Activated CD4-positive, alpha-beta T cell treated with anti-CD3 and anti-CD28 coated beads, Interleukin-2, amount 50 U/mL, for 1 hour (primary cell): ENCODE measurements around the gene TEAD1.
"Not testable (repeated sequence)": the region's sequence is repeated elsewhere in the genome, so short reads cannot be mapped to it uniquely, and the experiment has no call there.

ENCODE experiments used
- DNase-seq: peaks from one replicate; pipeline ENCODE4 v3.0.0-alpha.2; 2020

The TEAD1 gene

DNA sequence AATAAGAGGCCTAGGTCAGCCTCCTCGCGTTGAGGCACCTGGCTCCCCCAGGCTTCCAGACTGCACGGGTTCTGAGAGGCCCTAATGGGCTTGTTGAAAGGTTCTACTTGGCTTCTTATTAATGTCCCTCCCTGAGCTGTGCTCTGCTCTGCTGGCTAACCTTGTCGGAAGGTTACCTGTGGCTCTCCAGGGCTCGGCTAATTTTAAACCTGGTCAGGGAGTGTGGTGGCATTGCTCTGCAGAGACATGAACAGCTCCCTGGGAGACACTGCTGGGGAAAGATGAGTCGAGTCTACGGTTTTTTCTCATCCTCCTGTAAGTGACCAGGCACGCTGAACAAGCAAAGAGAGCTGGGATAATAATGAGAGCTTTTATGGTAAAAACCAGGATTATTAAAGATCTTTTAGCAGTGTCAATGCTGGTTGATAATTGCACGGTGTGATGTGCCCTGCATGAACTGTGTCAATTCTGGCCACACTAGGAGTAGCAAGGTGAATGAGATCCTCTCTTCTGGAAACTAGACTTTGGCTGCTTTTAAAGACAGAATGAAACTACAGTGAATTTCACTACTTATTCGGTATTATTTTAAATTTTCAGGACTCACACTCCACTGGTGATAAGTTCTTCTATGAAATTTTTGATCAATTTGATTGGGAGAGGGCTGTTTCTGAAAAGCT lies 70.7 kb downstream of the TEAD1 start:
- DNase-seq: no peak

- no peak for DNase-seq
Observed at GRCh38 chr11:12745787-12746186, 71.6 kb downstream of the TEAD1 start.

DNA sequence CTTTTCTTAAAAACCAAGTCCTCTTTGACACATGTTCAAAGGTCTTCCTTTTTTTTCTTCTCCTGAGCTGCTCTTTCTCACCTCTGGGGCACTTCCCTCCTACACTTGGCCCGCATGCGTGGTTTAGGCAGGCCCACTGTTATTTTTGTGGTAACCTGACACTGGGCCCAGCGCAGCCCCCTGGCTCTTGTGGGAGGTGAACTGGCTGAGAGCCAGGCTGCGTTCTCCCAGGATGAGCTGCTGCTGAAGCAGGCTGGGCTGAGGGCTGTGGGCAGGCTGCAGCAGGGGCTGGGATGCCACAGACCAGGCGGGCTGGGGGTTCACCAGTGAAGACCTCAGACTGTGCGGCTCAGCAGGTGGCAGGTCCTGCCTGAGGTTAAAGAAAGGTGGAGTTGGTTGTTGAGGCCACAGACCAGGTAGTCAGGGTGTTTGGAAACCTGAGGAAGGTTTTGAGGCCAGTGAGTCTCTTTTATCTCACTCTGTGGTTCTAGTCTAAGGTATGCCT lies 72.4 kb downstream of the TEAD1 start:
- DNase-seq: no peak

- DNase-seq: no peak
Observed at GRCh38 chr11:12748561-12748960, 74.3 kb downstream of the TEAD1 start.

- DNase-seq: no peak
Observed at GRCh38 chr11:12749442-12749841, 75.2 kb downstream of the TEAD1 start.

GRCh38 chr11:12750181-12750580 lies 76.0 kb downstream of the TEAD1 start:
- DNase-seq: no peak

DNA sequence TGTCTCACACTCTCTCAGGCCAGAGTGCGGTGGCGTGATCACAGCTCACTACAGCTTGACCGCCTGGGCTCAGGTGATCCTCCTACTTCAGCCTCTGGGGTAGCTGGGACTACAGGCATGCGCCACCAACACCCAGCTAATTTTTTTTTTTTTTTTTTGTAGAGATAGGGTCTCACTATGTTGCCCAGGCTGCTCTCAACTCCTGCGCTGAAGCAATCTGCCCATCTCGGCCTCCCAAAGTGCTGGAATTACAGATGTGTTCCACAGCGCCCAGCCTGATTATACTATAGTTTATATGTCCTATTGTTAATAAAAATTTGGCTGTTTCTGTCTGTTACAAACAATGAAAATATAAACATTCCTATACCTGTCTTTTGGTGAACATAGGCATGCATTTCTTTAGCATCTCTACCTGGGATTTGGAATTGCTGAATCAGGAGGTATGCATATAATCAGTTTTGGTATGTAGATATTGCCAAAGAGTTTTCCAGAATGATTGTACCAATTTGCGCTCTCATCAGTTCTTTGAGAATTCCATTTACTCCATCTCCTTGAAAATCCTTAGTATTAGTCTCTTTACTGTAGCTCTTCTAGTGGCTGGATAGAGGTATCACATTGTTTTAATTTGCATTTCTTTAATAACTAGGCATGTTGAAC lies 78.8 kb downstream of the TEAD1 start:
- no peak for DNase-seq

DNA sequence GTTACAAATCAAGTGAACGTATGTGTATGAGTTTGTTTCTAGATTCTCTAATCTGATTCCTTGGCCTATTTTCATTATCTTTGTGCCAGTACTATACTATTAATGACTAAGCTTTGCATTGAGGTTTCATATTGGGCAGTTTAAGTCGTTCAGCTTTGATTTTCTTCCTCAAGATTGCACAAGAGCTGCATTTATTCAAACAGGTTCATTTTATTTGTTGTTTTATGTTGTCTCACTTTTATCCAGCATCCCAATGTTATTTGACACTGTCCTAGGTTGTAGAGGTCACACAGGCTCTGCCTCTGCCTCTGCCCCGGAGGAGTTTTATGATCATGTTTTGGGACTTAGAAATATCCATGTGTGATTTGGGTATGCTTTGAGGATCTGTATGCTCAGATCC lies 79.8 kb downstream of the TEAD1 start:
- no peak for DNase-seq

DNA sequence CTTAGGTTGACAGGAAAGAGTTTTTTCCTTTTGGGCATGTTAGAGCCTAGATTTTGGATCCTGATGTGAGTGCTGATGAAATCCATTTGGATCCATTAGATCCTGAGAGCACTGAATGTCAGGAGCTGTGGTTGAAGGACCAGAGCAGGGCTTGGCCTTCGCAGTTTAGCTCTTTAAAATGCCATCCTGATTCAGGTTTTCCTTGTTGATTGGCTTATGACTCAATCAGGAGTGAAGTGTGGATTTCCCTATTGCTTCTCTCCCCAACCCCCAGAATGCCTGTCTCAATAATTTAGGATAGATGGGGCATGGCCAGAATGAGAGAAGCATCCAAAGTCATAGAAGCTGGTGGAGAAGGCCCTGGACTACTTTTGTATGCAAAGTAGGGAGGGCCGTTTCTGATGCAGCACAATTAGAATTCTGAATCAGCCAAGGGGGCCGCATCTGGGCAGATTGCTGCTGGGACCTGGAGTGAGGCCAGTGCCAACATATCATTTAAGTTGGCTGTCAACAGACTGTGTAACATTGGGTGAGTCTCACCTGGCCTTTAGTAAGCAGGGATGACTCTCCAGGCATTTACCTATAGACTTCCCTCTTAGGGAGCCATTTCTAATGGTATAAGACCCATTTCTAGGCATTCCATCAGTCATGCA lies 80.5 kb downstream of the TEAD1 start:
- DNase-seq: no peak

DNA sequence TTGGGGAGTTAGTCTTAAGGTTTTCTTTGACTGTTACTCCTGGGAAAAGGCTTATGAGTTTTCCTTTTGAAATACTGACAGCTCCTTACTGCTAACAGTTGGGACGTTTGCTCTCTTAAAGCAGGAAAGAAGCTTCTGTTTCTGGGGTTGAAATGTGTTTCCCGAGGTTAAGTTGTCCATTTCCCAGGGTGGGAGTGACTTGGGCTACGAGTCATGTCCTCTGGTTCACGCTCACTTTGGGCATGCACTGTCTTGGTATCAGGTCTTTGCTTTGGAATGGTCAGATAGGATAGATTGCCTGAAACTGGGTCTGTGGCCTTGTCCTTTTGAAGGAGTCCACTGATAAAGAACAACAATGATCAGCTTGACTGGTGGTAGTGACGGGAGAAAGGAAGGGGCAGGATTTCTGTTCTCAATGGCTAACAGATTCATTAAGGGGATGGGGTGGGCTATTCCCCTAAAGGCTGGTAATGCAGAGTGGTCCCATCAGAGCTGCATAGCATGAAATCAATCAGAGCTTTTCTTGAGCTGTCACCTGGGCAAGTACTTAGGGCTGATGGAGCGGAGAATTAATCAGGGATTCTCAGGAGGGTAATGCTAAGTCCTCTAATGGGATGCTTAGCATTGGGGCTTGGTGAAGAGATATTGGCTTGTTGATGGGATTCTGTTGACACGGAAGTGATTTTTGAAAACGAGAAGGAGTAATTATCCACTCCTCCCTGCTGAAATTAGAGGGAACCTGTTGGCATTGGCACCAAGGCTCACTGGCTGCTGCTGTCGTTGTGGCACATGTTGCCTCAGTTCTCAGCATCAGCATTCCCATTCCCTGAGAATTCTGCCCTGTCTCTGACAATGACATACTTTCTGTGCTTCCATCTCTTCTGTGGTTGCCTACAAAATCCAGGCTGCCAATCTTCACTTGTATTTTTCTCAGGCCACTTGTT lies 81.6 kb downstream of the TEAD1 start:
- no peak for DNase-seq

GRCh38 chr11:12756454-12756806 lies 82.2 kb downstream of the TEAD1 start:
- DNase-seq: no peak

GRCh38 chr11:12756867-12757266 lies 82.6 kb downstream of the TEAD1 start:
- DNase-seq: no peak

GRCh38 chr11:12757416-12757815 lies 83.2 kb downstream of the TEAD1 start:
- no peak for DNase-seq

DNA sequence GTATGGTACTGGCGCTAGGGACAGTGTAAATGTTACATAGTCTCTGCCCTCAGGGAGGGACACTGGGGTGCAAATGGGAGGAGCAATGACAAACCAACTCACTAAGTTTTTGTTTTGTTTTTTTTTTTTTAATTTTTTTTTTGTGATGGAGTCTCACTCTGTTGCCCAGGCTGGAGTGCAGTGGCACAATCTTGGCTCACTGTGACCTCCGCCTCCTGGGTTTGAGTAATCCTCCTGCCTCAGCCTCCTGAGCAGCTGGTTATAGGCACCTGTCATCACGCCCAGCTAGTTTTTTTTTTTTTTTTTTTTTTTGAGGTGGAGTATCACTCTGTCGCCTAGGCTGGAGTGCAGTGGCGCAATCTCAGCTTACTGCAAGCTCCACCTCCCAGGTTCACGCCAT lies 83.9 kb downstream of the TEAD1 start:
- DNase-seq: not testable (repeated sequence)

DNA sequence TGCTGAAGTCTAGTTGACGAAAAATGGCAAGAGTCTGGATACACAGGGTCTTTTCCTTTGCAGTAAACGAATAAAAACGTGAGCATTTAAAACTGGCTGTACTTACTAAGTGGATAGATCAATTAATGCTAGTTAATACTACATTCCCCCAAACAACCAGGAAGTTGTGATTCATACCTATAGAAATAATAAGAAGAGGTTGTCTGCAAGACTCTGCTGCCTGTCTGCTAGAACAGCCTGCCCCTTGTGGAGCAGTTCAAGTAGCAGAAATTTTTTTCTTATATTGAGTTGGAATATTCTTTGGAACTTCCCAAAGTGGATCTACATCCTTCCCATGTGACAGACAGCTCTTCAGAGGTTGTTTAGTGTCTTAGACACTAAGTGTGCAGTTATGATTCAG lies 86.8 kb downstream of the TEAD1 start:
- DNase-seq: no peak

- no peak for DNase-seq
Observed at GRCh38 chr11:12762278-12762677, 88.1 kb downstream of the TEAD1 start.

DNA sequence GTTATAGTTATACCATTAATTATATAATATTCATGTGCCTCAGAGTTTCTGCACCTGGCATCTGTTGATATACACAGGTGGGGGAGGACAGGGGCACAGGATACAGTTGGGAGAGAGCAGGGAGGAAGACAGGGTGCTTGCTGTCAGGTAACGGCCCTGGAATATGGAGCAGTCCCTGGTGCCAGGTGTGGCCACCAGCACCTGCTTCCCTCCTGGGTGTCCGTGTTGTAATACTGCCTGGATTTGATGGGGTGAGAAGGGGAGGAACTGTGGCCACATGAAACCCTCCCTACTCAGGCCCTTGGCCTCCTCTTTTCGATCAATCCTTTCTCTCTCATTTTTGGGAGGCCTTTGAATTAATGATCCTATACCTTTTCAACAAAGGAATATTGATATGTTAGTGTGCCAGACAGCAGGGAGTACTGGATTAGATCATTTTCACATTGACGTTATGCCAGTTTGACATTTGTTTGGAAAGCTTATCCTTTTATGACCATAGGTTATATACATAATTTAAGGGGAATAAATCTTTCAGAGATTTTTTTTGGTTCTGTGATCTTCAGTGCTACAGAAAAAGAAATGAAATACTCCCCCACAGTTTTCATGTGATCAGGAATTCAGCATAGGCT lies 88.6 kb downstream of the TEAD1 start:
- DNase-seq: no peak

- DNase-seq: no peak
Observed at GRCh38 chr11:12764187-12764914, 90.1 kb downstream of the TEAD1 start.

DNA sequence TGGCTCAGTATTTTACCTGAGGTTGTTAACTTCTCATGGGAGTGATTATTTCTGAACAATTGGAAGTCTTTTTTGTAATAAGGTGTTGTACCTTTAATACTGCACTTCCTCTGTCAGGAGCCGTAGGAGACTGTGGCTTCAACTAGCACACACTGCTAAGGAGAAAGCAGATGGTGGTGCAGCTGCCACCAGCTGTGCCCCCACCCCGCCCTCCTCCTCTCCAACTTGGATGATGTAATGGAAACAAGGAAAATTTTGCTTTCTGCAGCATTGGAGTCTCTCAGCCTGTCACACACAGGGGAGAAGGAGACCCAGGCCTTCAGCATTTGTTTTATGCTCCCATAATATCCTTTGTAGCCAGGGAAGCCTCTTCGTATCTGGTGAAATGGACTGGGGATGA lies 91.2 kb downstream of the TEAD1 start:
- no peak for DNase-seq

DNA sequence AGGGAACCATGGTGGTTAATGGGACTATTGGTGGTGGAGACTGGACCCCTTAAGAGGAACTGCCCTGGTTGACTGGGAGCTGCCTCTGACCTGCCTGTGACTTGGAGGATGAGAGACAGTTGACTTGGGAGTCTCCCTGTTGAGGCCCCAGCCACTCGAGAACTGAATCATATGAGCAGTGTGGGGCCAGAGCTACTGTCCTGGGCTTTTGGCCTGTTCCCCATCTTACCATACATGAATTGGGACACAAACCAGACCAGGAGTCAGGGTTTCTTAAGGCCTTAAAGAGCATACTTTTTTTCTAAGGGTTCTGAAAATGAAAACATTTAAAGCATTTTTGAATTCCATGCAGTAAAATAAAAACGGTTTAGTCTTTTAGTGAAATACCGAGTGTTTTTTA lies 92.8 kb downstream of the TEAD1 start:
- no peak for DNase-seq

GRCh38 chr11:12767577-12767976 lies 93.4 kb downstream of the TEAD1 start:
- no peak for DNase-seq
